ENCODE measurements around the gene SETSIP.
"Not testable (repeated sequence)": the region's sequence is repeated elsewhere in the genome, so short reads cannot be mapped to it uniquely, and the experiment has no call there.

SETSIP gene

GRCh38 chr1:92065042-92065441 is 10.2 kb downstream of the SETSIP start:
- DNase-seq (ENCODE audit: low read depth in 1 of 2, low spot score in 1 of 2): no peak

DNA sequence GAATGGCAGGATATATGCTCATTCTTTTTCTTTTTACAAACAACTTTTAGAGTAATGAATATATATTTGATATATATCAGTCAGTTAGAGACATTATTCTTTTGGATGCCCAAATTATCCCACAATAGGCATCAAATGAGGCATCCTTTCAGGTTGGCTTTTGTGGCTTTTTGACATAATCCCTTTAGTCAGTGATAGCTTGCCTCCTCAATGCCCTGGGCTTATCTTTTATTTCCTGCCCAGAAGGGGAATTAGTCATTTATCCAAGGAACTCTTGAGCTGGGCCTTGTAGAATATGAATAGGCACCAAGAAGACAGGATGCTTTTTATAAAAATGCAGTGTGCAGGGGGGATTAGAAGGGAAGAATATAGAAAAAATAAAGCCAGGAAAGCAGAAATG is 23.3 kb downstream of the SETSIP start:
- no peak for DNase-seq (ENCODE audit: low read depth in 1 of 2, low spot score in 1 of 2)

- DNase-seq (ENCODE audit: low read depth in 1 of 2, low spot score in 1 of 2): no peak
Observed at GRCh38 chr1:92045766-92046495, 29.3 kb downstream of the SETSIP start.

DNA sequence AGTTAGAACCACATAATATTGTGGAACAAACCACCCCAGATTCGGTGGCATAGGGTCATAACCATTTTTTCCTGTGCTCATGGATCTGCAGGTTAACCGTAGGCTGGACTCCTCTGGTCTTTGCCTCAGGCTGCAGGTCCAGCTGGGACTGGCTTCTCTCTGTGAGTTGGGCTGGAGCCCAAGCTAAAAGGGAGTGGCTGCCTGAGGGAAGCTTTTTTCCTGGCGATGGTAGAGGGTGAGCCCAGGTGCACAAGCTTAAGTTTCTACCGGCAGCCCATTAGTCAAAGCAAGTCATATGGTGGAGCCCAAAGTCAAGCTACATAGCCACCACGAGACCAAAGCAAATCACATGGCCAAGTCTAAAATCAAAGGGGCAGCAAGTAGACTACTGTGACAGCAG is 31.6 kb downstream of the SETSIP start:
- DNase-seq (ENCODE audit: low read depth in 1 of 2, low spot score in 1 of 2): no peak

DNA sequence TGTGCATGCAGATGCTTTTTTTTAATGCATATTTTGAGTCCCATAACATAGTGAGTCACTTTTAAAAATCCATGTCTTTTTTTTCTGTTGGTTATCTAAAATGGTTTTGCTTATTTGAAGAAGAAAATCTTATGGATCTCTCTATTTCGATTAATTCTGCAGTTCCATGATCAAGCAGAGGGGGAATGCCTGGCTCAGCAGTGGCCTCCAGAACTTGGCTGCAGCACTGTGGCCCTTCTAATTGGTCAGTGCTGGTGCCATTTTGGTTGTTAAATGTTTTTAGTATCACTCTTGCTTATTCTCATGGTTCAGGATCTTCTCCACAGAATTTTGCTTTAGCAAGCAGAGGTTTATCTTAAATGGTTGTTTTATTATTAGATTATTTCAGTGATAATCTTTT is 34.2 kb downstream of the SETSIP start:
- no peak for DNase-seq (ENCODE audit: low read depth in 1 of 2, low spot score in 1 of 2)

GRCh38 chr1:92038695-92039346 is 36.4 kb downstream of the SETSIP start:
- no peak for DNase-seq (ENCODE audit: low read depth in 1 of 2, low spot score in 1 of 2)

- no peak for DNase-seq (ENCODE audit: low read depth in 1 of 2, low spot score in 1 of 2)
Observed at GRCh38 chr1:92037400-92037799, 37.8 kb downstream of the SETSIP start.

- DNase-seq (ENCODE audit: low read depth in 1 of 2, low spot score in 1 of 2): no peak
Observed at GRCh38 chr1:92031281-92032110, 43.7 kb downstream of the SETSIP start.

- DNase-seq (ENCODE audit: low read depth in 1 of 2, low spot score in 1 of 2): no peak
Observed at GRCh38 chr1:92030656-92031107, 44.5 kb downstream of the SETSIP start.

- no peak for DNase-seq (ENCODE audit: low read depth in 1 of 2, low spot score in 1 of 2)
Observed at GRCh38 chr1:92029241-92029922, 45.8 kb downstream of the SETSIP start.

GRCh38 chr1:92026806-92027205 is 48.4 kb downstream of the SETSIP start:
- DNase-seq (ENCODE audit: low read depth in 1 of 2, low spot score in 1 of 2): no peak

DNA sequence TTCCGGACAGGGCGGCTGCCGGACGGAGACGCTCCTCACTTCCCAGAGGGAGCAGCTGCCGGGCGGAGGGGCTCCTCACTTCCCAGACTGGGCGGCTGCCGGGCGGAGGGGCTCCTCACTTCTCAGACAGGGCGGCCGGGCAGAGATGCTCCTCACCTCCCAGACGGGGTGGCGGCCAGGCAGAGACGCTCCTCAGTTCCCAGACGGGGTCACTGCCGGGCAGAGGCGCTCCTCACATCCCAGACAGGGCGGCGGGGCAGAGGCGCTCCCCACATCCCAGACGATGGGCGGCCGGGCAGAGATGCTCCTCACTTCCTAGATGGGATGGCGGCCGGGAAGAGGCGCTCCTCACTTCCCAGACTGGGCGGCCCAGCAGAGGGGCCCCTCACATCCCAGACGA is 49.2 kb downstream of the SETSIP start:
- DNase-seq (ENCODE audit: low read depth in 1 of 2, low spot score in 1 of 2): not testable (repeated sequence)
